Measurements from ENCODE around the gene FOSB.
A peak's percentile ranks its signal among the peaks of the same experiment; 100 is the strongest.

Gene FOSB

DNA sequence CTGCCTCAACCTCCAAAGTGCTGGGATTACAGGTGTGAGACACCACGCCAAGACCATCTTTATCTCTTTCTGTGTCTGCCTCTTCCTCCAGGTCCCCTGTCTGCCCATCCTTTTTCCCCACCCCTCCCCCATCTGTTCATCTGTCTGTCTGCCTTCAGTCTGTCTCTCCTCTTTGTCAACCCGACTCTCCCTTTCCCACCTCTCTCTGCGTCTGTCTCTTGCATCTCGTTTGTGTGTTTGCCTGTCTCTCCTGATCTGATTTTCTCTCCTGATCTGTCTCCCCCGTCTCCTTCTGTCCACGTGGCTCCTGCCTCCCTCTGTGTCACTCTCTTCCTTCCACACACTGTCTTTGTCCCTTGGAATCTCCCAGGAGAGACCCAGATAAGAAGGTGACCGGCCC, 49.4 kb downstream of the FOSB start:
- peaks cover 21% of the 10 kb centered on the region for H3K36me3 Mint-ChIP-seq
- peak overlapping the region; percentile 85 for H3K27ac Mint-ChIP-seq
- no peak overlapping the region for H3K4me3 Mint-ChIP-seq
- ATAC-seq (ENCODE audit: low read depth) (no peak), DNase-seq (ENCODE audit: low spot score in 2 of 2) (no peak)
- peaks cover 38% of the 10 kb centered on the region for H3K4me1 Mint-ChIP-seq
- H3K27me3 Mint-ChIP-seq, result no peaks in the 10 kb centered on the region
- H3K9me3 Mint-ChIP-seq, result no peaks in the 10 kb centered on the region

DNA sequence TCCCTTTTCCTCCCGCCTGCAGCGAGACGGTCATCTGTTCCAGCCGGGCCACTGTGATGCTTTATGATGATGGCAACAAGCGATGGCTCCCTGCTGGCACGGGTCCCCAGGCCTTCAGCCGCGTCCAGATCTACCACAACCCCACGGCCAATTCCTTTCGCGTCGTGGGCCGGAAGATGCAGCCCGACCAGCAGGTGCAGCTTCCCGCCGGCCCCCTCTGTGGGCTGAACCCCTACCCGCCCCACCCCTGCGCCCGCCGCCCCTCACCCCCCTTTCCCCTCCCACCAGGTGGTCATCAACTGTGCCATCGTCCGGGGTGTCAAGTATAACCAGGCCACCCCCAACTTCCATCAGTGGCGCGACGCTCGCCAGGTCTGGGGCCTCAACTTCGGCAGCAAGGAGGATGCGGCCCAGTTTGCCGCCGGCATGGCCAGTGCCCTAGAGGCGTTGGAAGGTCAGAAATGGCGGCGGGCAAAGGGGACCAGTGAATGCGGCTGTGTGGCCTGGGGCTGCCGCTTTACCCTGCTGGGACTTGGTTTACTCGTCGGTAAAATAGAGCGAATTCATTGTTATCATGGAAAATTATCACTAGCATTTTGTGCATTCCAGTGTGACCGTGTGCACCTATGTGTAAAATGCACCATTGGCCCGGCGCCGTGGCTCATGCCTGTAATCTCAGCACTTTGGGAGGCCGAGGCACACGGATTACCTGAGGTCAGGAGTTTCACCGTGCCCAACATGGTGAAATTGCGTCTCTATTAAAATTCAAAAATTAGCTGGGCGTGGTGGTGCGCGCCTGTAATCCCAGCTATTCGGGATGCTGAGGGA, 50.1 kb downstream of the FOSB start:
- Mint-ChIP-seq H3K27ac (peak overlapping the region; percentile 85), H3K4me1 (peaks cover 36% of the 10 kb centered on the region), H3K36me3 (peaks cover 21% of the 10 kb centered on the region), H3K4me3 (no peak overlapping the region), H3K9me3 (no peaks in the 10 kb centered on the region), H3K27me3 (no peaks in the 10 kb centered on the region)
- ATAC-seq (ENCODE audit: low read depth), result no peak
- DNase-seq (ENCODE audit: low spot score in 2 of 2), result no peak

DNA sequence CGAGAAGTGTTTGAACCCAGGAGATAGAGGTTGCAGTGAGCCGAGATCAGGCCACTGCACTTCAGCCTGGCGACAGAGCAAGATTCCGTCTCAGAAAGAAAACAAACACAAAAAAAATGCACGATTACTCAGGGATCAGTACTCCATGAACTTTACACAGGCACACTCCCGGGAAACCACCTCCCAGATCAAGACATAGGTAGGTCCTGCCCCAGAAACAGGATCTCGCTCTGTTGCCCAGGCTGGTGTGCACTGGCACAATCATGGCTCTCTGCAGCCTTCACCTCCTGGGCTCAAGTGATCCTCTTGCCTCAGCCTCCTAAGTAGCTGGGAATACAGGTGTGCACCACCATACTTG, 50.7 kb downstream of the FOSB start:
- no peak overlapping the region for H3K4me3 Mint-ChIP-seq
- peaks cover 33% of the 10 kb centered on the region for H3K4me1 Mint-ChIP-seq
- no peak overlapping the region for H3K27ac Mint-ChIP-seq
- no peak for ATAC-seq (ENCODE audit: low read depth)
- no peaks in the 10 kb centered on the region for H3K9me3 Mint-ChIP-seq
- H3K36me3 Mint-ChIP-seq, result peaks cover 21% of the 10 kb centered on the region
- DNase-seq (ENCODE audit: low spot score in 2 of 2), result no peak
- H3K27me3 Mint-ChIP-seq, result no peaks in the 10 kb centered on the region

DNA sequence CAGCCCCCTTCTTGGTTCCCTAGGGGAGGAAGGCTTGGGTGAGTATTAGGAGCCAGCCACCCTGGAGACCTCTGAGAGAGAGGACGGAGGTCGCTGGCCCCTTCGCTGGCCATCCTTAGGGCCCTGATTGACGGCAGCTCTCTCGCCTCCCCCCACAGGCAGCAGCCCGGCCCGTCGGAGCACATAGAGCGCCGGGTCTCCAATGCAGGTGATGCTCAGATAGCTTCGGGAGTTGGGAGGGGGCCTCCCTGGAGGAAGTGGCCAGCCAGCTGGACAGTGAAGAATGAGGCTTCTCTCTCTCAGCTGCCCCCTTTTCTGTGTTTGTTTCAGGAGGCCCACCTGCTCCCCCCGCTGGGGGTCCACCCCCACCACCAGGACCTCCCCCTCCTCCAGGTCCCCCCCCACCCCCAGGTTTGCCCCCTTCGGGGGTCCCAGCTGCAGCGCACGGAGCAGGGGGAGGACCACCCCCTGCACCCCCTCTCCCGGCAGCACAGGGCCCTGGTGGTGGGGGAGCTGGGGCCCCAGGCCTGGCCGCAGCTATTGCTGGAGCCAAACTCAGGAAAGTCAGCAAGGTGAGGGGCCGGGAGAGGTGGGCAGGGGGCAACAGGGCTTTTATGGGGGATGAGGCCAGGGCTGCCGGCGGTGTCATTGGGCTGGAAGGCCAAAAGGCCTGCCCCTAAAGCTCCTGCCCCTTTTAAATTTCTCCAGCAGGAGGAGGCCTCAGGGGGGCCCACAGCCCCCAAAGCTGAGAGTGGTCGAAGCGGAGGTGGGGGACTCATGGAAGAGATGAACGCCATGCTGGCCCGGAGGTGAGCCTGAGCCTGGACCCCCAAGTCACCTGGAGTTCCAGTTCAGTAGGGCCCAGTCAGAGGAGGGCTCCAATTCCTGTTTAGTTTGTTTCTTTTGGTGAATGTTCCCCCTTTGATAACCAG, 54.5 kb downstream of the FOSB start:
- Mint-ChIP-seq H3K36me3 (peaks cover 22% of the 10 kb centered on the region), H3K9me3 (no peaks in the 10 kb centered on the region), H3K4me3 (no peak overlapping the region), H3K4me1 (peaks cover 12% of the 10 kb centered on the region), H3K27ac (peak overlapping the region; percentile 38), H3K27me3 (no peaks in the 10 kb centered on the region)
- ATAC-seq (ENCODE audit: low read depth) (no peak), DNase-seq (ENCODE audit: low spot score in 2 of 2) (no peak)

DNA sequence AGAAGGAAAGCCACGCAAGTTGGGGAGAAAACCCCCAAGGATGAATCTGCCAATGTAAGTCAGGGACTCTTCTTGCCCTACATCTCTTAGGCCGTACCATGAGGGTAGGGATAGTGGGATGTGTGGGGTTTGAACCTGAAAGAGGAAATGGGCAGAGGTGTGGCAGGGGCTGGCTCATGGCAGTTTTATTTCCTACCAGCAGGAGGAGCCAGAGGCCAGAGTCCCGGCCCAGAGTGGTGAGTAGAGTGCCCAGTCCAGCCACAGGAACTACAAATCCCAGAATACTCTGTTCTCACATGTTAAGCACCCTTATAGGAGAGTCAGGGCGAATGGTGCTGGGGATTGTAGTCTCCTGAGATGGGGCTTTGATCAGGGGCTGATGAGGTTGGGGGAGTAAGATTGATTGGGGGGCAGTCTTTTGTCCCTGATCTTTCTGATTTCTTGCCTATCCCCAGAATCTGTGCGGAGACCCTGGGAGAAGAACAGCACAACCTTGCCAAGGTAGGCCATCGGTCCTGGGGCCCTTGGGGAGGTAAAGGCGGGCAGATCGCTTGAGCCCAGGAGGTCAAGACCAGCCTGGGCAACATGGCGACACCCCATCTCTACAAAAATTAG, 56.0 kb downstream of the FOSB start:
- Mint-ChIP-seq H3K9me3 (no peaks in the 10 kb centered on the region), H3K27ac (peak overlapping the region; percentile 52), H3K4me1 (peaks cover 21% of the 10 kb centered on the region), H3K36me3 (peaks cover 15% of the 10 kb centered on the region), H3K27me3 (no peaks in the 10 kb centered on the region), H3K4me3 (no peak overlapping the region)
- DNase-seq (ENCODE audit: low spot score in 2 of 2) (peak; percentile 84), ATAC-seq (ENCODE audit: low read depth) (peak; percentile 95)

DNA sequence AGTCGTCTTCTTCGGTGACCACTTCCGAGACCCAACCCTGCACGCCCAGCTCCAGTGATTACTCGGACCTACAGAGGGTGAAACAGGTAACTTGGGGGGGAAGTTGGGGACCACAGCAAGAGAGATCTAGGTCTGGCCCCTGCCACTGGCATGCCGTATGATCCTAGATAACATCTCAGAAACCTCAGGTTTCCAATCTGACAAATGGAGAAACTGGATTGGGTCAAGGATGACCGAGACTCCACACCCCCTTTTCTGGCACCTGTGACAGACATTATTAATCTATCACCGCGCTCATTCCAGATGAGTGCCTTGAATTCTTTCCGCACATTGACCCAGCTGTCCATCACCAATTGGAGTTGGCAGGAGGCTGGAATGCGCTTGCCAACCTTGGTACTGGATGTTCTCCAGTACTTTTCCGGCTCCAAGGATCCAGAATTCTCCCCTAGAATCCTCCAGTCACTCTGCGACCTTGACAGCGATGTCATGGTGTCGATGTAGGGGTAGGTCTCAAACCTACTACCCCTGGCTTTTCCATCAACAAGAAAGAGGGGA, 56.9 kb downstream of the FOSB start:
- Mint-ChIP-seq H3K4me3 (no peak overlapping the region), H3K9me3 (no peaks in the 10 kb centered on the region), H3K36me3 (peaks cover 15% of the 10 kb centered on the region), H3K27me3 (no peaks in the 10 kb centered on the region), H3K4me1 (peaks cover 21% of the 10 kb centered on the region), H3K27ac (no peak overlapping the region)
- no peak for DNase-seq (ENCODE audit: low spot score in 2 of 2)
- ATAC-seq (ENCODE audit: low read depth), result no peak

Measured in memory B cell (primary cell).